Measurements from ENCODE around the gene NEU4.
"Not testable (repeated sequence)": the region's sequence is repeated elsewhere in the genome, so short reads cannot be mapped to it uniquely, and the experiment has no call there.

Gene NEU4

DNA sequence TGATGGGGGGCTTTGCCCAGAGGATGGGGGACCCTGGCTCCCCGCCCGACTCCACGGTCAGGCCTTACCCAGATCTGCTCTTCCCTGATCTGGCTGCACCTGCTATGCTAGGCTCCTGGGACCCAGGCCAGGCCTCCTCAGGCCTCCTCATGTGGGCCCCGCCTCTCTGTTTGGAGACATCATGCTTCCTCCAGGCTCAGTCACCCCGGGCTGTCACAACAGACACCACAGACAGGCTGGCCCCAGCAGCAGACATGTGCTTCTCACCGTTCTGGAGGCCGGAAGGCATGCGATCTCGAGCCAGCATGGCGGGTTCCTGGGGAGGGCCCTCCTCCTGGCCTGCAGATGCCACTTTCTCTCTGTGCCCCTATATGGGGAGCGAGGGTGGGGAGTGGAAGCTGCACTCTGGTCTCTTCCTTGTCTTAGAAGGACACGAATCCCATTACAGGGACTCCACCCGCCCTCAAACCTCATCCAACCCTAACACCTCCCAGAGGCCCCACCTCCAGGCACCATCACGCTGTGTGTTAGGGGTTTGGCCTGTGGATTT is 10.8 kb upstream of the NEU4 start:
- H3K4me3 ChIP-seq (ENCODE audit: low read length), result no peak overlapping the region
- TF ChIP-seq, protein P1, sequence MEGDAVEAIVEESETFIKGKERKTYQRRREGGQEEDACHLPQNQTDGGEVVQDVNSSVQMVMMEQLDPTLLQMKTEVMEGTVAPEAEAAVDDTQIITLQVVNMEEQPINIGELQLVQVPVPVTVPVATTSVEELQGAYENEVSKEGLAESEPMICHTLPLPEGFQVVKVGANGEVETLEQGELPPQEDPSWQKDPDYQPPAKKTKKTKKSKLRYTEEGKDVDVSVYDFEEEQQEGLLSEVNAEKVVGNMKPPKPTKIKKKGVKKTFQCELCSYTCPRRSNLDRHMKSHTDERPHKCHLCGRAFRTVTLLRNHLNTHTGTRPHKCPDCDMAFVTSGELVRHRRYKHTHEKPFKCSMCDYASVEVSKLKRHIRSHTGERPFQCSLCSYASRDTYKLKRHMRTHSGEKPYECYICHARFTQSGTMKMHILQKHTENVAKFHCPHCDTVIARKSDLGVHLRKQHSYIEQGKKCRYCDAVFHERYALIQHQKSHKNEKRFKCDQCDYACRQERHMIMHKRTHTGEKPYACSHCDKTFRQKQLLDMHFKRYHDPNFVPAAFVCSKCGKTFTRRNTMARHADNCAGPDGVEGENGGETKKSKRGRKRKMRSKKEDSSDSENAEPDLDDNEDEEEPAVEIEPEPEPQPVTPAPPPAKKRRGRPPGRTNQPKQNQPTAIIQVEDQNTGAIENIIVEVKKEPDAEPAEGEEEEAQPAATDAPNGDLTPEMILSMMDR (conservative IDR thresholded peaks at IDR 0.05; ENCODE audit: low read depth, low read length), result no peak
- no peak for DNase-seq (ENCODE audit: low read depth)

DNA sequence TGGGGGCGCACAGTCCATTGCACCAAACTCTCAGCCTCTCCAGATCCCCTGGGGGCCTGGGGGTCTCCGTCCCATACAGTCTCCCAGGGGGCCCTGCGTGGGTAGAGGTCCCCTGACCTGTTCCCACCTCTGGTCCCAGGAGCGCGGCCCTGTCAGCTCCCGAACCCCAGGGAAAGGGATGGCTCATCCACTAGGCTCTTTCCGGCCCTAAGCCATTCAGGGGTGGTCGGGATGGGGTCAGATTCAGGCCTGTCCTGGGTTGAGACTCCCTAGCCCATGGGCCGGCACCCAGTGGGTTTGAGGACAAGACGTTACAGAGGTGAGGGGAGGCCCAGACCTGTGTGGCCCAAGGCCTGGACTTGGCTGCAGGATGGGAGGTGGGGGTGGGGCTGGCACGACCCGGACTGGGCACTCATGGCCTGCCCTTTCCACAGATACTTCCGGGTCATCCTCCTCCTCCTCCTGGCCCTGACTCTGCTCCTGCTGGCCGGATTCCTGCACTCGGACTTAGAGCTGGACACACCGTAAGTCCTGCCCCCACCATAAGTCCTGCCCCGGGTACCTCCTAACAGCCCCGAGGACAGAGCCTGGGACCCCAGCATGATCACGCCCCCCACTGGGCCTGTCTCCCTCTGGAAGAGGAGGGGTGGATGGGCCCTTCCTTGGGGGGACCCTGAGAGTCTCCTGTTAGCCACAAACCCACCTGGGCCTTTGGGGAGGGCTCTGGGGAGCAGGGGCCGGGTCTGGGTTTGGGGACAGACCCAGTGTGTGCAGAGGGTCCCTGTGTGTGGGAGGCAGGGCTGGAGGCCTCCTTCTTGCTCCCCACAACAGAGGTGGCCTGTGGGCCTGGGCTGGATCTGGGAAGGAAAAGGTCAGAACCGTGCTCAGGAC is 10.1 kb upstream of the NEU4 start:
- no peak for DNase-seq (ENCODE audit: low read depth)
- H3K4me3 ChIP-seq (ENCODE audit: low read length), result no peak overlapping the region
- TF ChIP-seq, protein P1 (conservative IDR thresholded peaks at IDR 0.05; ENCODE audit: low read depth, low read length), result no peak

DNA sequence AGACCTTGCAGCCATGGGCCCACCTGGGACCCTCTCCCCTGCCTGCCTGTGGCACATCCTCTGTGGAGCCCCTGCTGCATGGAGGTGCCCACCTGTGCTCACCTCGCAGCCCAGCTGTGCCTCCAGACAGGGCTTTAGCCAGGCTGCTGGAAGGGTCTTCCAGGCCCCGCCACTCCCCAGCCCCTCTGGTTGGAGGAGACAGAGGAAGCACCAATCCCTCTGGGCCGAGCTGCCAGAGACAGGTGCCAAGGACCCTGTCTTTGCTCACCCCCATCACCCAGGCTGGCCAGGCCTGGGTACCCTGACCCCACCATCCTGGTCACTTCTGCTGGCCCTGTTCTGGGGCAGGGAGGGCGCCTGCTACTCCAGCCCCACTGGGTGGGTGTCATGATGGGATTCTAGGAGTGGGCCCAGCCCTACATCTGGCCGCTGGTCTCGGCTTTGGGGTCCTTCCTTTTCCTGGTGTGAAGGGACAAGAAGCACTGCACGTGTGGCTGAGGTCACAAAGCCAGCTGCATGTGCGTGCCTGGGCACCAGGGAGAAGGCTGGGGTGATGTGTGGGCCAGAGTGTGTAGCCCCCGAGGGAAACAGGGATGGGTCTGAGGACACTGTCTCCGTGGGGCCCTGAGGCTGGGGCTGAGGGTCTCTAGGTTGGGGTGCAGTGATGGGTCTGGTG is 9.3 kb upstream of the NEU4 start:
- no peak for DNase-seq (ENCODE audit: low read depth)
- H3K4me3 ChIP-seq (ENCODE audit: low read length), result no peak overlapping the region
- TF ChIP-seq, protein P1 (conservative IDR thresholded peaks at IDR 0.05; ENCODE audit: low read depth, low read length), result no peak

DNA sequence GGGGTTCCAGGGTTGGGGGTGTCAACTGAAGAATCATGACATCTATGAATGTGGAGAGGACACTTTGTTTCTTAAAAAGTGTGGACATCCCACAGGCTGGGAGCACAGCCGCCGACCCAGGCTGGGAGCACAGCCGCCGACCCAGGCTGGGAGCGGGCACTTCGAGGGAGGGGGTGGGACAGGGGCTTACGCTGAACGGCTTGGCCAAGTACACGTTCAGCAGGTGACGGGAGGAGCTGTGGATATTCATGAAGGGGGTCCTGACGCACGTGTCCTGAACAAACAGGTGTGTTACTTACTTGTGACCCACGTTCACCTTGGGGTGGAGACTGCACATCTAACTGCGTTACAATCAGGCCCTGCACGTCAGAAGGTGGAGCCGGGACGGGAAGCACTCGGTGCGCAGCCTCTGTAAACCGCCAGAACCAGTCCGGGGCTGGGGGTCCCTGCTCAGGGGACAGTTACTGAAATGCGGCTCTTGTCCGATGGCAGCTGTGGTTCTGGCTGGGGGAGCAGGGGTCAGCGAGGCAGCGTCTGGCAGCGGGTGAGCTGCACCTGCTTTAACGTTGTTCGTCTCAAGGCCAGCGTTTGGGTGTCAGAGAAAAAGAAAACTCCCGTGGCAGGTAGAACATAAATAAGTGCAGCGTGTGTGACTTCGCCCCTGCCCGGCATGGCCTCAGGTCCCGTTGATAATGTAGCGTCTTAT is 8.6 kb upstream of the NEU4 start:
- H3K4me3 ChIP-seq (ENCODE audit: low read length); DNase-seq (ENCODE audit: low read depth): not testable (repeated sequence)

DNA sequence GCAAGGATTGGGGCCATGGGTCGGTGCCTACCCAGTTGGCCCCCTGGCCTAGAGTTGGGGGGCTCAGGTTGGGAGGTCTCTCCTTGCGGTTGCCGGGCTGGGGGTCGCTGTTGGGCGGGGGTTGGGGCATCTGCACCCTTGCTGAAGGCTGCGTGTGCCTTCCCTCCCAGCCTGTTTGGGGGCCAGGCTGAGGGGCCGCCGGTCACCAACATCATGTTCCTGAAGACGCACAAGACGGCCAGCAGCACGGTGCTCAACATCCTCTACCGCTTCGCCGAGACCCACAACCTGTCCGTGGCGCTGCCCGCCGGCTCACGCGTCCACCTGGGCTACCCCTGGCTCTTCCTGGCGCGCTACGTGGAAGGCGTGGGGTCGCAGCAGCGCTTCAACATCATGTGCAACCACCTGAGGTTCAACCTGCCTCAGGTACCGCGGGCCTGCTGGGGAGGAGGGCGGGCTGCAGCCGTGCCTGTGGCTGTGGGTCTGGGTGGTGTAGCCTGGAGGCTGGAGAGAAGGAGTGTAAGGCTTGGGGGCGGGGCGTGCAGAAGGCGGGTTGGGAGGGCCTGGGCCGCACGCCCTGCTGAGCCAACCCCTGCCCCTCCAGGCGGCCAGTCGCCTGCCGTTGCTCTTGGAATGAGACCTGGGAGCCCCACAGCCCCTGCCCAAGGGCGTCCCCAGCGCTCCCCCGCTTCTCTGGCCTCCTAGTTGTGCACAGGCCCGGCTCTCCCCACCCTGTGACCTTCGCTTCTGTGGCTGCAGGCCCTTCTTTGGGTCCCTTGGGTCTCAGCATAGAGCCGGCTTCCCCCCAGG is 7.2 kb upstream of the NEU4 start:
- TF ChIP-seq, protein P1 (conservative IDR thresholded peaks at IDR 0.05; ENCODE audit: low read depth, low read length), result no peak
- no peak overlapping the region for H3K4me3 ChIP-seq (ENCODE audit: low read length)
- no peak for DNase-seq (ENCODE audit: low read depth)

DNA sequence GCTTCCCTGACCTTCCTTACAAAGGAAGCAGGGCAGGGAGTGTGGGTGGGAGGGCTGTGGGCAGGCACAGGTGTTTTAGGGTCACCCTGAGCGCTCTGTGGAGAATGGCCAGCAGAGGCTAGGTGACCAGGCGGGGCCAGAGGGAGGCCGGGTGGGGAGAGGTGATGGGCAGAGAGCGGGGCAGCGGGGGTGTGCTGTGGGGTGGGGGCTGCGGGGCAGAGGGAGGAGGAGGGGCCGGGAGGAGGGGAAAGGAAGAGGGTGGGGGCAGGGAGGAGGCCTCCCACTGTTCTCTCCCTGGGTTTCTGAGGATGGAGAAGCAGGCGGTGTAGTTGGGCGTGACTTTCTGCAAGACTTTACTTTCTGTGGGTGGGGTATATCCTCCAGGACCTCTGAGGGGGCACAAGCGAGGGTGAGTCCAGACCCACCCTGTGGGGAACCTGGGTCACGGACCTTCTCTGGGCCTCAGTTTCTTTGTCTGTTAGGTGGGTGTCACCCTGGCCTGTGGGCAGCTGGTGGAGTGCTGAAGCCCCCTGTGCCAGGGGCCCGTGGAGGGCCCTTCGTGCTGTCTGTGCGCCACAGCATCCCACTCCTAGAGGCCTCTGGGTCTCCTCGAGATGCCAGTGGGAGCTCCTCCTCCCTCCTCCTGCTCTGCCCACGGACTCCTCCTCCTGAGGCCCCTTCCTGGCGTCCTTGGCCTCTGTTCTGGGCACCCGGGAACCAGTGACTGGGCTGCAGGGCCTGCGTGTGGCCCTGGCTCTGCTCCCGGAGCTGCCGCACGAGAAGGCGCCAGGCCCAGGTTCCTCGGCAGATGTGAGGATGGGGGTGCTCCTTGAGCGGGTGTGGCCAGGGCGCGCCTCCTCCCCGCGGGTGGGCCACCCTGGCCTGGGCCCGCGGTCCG is 6.3 kb upstream of the NEU4 start:
- H3K4me3 ChIP-seq (ENCODE audit: low read length), result no peak overlapping the region
- TF ChIP-seq, protein P1 (conservative IDR thresholded peaks at IDR 0.05; ENCODE audit: low read depth, low read length), result no peak
- DNase-seq (ENCODE audit: low read depth), result no peak
